Measurements from ENCODE around the gene SUCLG1.

SUCLG1 gene

GRCh38 chr2:84459018-84459943, at the start of gene SUCLG1:
SUCLG1 (minus strand) TSS chr2:84459280; CDS start chr2:84459269, 11 bp downstream.
- H3K9ac ChIP-seq (ENCODE audit: low read depth, low read length) = peak within 1 kb of the TSS; percentile 57
- H3K9me3 ChIP-seq (ENCODE audit: control insufficient read depth, insufficient read depth, low read length) = no peaks in the 10 kb centered on the region; the same call in 1 of the 2 replicates
- no peaks in the 10 kb centered on the region; the same call in 1 of the 2 replicates for H3K36me3 ChIP-seq (ENCODE audit: insufficient read depth, low read length)
- 0 out of 2 replicates have a peak, but pooled peaks cover 3% of the 10 kb centered on the region for H3K4me1 ChIP-seq (ENCODE audit: insufficient read depth, low read length)

DNA sequence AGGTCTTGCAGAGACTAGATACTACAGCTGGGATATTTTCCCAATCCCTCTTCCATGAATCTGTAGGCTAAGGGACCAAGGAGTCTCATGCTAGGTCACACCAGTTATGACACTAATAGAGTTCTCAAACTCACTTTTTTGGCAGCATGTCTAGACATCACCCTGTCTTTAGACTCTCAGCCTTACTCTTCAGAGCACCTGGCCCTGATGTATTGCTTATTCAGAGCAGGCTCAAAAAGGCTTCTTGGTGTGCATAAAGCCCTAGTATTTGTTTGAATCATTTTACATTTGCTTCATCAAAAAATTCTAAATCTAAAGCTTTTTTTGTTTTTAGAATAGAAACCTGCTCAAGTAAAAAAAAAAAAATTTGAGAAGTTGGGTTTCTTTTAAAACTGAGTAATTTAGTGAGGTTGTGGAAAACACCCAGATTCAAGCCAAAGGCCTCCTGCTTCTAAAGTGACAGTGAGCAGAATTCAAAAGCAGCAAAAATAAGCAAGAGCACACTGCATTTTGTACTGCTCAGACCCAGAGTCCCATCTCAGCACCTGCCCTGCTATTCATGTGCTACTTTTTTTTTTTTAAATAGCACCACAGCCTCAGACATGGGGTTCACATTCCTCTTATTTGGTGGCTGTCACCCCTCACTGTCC, 39.2 kb upstream of the SUCLG1 start:
- H3K36me3 ChIP-seq (ENCODE audit: insufficient read depth, low read length) = no peaks in the 10 kb centered on the region
- H3K4me1 ChIP-seq (ENCODE audit: insufficient read depth, low read length) = no peaks in the 10 kb centered on the region
- no peak overlapping the region for H3K9ac ChIP-seq (ENCODE audit: low read depth, low read length)
- no peaks in the 10 kb centered on the region for H3K9me3 ChIP-seq (ENCODE audit: control insufficient read depth, insufficient read depth, low read length)

DNA sequence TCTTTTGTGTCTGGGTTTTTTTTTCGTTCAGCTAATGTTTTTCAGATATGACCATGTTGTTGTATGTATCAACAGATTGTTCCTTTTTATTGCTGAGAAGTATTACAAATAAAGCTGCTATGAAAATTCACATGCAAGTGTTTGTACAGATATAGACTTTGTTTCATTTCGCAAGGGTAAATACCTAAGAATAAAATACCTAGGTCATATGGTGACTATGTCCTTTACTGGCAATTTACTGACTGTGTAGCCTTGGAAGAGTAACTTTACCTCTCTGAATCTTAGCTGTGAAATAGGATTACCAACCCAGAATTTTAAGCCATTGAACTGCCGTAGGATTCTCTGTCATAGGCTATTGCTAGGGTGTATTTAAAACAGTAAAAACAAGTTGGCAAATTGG, 38.2 kb upstream of the SUCLG1 start:
- no peaks in the 10 kb centered on the region for H3K9me3 ChIP-seq (ENCODE audit: control insufficient read depth, insufficient read depth, low read length)
- no peaks in the 10 kb centered on the region for H3K36me3 ChIP-seq (ENCODE audit: insufficient read depth, low read length)
- no peaks in the 10 kb centered on the region for H3K4me1 ChIP-seq (ENCODE audit: insufficient read depth, low read length)
- H3K9ac ChIP-seq (ENCODE audit: low read depth, low read length) = no peak overlapping the region

- H3K9ac ChIP-seq (ENCODE audit: low read depth, low read length) = no peak overlapping the region
- no peaks in the 10 kb centered on the region for H3K36me3 ChIP-seq (ENCODE audit: insufficient read depth, low read length)
- H3K9me3 ChIP-seq (ENCODE audit: control insufficient read depth, insufficient read depth, low read length) = no peaks in the 10 kb centered on the region
- H3K4me1 ChIP-seq (ENCODE audit: insufficient read depth, low read length) = no peaks in the 10 kb centered on the region
Measured at GRCh38 chr2:84496386-84496785, 37.3 kb upstream of the SUCLG1 start.

GRCh38 chr2:84495539-84496146, 36.6 kb upstream of the SUCLG1 start:
- Histone ChIP-seq H3K9me3 (ENCODE audit: control insufficient read depth, insufficient read depth, low read length) (no peaks in the 10 kb centered on the region), H3K9ac (ENCODE audit: low read depth, low read length) (no peak overlapping the region), H3K36me3 (ENCODE audit: insufficient read depth, low read length) (no peaks in the 10 kb centered on the region), H3K4me1 (ENCODE audit: insufficient read depth, low read length) (no peaks in the 10 kb centered on the region)

GRCh38 chr2:84494070-84494469, 35.0 kb upstream of the SUCLG1 start:
- H3K9me3 ChIP-seq (ENCODE audit: control insufficient read depth, insufficient read depth, low read length) = no peaks in the 10 kb centered on the region
- no peaks in the 10 kb centered on the region for H3K4me1 ChIP-seq (ENCODE audit: insufficient read depth, low read length)
- no peaks in the 10 kb centered on the region for H3K36me3 ChIP-seq (ENCODE audit: insufficient read depth, low read length)
- no peak overlapping the region for H3K9ac ChIP-seq (ENCODE audit: low read depth, low read length)

GRCh38 chr2:84493514-84493913, 34.4 kb upstream of the SUCLG1 start:
- Histone ChIP-seq H3K9ac (ENCODE audit: low read depth, low read length) (no peak overlapping the region), H3K4me1 (ENCODE audit: insufficient read depth, low read length) (no peaks in the 10 kb centered on the region), H3K9me3 (ENCODE audit: control insufficient read depth, insufficient read depth, low read length) (no peaks in the 10 kb centered on the region), H3K36me3 (ENCODE audit: insufficient read depth, low read length) (no peaks in the 10 kb centered on the region)

DNA sequence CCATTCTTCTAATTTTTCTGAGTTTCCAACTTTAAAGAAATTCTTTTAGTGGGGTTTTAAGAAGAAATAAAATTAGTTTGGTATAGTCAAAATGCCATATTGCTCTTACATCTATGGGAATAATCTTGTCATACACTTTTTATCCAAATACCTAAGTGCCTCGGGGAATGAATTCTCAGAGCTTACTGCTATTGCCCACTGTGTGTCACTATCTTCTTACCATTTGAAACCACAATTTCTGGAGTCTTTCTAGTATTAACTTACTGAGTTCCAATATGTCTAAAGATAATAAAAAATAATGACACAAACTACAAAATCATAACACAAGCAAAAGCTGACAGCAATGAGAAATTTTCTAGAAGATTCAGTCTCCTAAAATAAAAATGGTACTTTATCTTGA, 33.5 kb upstream of the SUCLG1 start:
- H3K4me1 ChIP-seq (ENCODE audit: insufficient read depth, low read length) = no peaks in the 10 kb centered on the region
- no peaks in the 10 kb centered on the region for H3K36me3 ChIP-seq (ENCODE audit: insufficient read depth, low read length)

GRCh38 chr2:84491741-84492140, 32.7 kb upstream of the SUCLG1 start:
- Histone ChIP-seq H3K36me3 (ENCODE audit: insufficient read depth, low read length) (no peaks in the 10 kb centered on the region), H3K4me1 (ENCODE audit: insufficient read depth, low read length) (no peaks in the 10 kb centered on the region), H3K9ac (ENCODE audit: low read depth, low read length) (no peak overlapping the region), H3K9me3 (ENCODE audit: control insufficient read depth, insufficient read depth, low read length) (no peaks in the 10 kb centered on the region)

More for the DNA sequence above, 33.5 kb upstream of the SUCLG1 start:
- H3K9me3 ChIP-seq (ENCODE audit: control insufficient read depth, insufficient read depth, low read length) = no peaks in the 10 kb centered on the region
- no peak overlapping the region for H3K9ac ChIP-seq (ENCODE audit: low read depth, low read length)

GRCh38 chr2:84491256-84491655, 32.2 kb upstream of the SUCLG1 start:
- no peaks in the 10 kb centered on the region for H3K9me3 ChIP-seq (ENCODE audit: control insufficient read depth, insufficient read depth, low read length)
- no peaks in the 10 kb centered on the region for H3K4me1 ChIP-seq (ENCODE audit: insufficient read depth, low read length)
- H3K9ac ChIP-seq (ENCODE audit: low read depth, low read length) = no peak overlapping the region
- H3K36me3 ChIP-seq (ENCODE audit: insufficient read depth, low read length) = no peaks in the 10 kb centered on the region

- no peaks in the 10 kb centered on the region for H3K4me1 ChIP-seq (ENCODE audit: insufficient read depth, low read length)
- H3K9me3 ChIP-seq (ENCODE audit: control insufficient read depth, insufficient read depth, low read length) = no peaks in the 10 kb centered on the region
- H3K9ac ChIP-seq (ENCODE audit: low read depth, low read length) = no peak overlapping the region
- H3K36me3 ChIP-seq (ENCODE audit: insufficient read depth, low read length) = no peaks in the 10 kb centered on the region
Measured at GRCh38 chr2:84487298-84487996, 28.4 kb upstream of the SUCLG1 start.

DNA sequence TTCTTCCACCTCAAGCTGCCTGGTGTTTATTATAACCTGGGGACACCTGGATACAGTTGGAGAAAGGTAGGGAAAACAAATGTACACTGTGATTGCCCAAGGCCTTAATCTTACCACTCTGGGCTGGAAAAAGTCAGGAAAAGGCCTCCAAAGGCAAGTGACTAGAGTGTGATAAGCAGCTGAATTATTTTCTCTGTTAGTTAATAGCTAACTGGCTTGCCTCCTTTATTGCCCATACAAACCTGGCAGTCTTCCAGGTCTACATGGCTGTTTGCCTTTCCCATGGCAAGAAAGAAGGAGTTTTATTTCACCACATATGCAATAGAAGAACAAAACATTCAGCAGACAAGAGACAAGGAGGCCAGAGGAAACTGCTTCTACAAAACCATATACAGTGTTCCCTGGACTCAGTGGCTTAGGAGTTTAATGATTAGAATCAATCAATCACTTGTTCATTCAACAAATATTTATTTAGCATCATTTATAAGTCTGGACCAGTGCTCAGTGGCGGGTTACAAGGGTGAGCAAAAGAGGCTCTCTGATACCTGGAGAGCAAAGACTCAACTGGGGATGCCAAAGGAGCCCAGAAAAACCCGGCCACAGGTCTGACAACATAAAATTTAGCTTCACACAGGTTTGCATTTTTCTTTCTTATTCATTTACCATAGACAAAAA, 27.5 kb upstream of the SUCLG1 start:
- H3K9ac ChIP-seq (ENCODE audit: low read depth, low read length) = no peak overlapping the region
- H3K36me3 ChIP-seq (ENCODE audit: insufficient read depth, low read length) = no peaks in the 10 kb centered on the region
- H3K4me1 ChIP-seq (ENCODE audit: insufficient read depth, low read length) = no peaks in the 10 kb centered on the region
- H3K9me3 ChIP-seq (ENCODE audit: control insufficient read depth, insufficient read depth, low read length) = no peaks in the 10 kb centered on the region

DNA sequence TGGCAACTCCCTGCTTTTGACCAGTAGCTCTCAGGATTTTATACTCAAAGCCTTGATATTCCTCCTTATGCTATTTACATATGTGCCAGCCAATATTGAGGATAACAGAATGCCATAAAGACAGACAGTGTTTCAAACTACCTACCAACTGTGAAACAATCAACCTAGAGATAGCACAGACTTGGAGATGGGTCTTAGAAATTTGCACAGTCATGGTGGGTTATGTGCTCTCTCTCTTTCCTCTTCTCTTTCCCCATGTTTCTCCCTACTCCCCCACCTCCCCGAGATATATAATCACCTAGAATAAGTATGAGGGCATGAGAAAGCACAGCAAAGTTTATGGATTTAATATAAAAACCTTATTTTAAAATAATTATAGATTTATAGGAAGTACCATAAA, 24.2 kb upstream of the SUCLG1 start:
- Histone ChIP-seq H3K4me1 (ENCODE audit: insufficient read depth, low read length) (no peaks in the 10 kb centered on the region), H3K9me3 (ENCODE audit: control insufficient read depth, insufficient read depth, low read length) (0 out of 2 replicates have a peak, but pooled peaks cover 2% of the 10 kb centered on the region), H3K36me3 (ENCODE audit: insufficient read depth, low read length) (no peaks in the 10 kb centered on the region), H3K9ac (ENCODE audit: low read depth, low read length) (no peak overlapping the region)

DNA sequence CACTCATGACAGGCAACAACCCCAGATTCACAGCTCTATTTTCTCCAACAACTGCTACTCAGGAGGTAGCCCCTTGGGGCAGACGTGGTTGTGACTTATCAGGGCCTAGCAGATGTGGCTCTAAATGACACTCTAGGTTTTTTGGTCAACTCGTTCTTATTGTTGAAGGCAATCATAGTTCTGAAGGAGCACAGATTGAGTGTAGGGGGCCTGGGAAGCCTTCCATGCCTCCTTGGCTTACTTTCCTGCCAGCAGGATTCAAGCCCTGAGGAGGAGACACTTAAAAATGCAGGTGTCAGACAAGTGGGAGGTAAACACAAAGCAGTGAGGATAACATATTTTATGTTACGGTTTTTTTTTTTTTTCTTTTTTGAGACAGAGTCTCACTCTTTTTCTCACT, 23.5 kb upstream of the SUCLG1 start:
- Histone ChIP-seq H3K36me3 (ENCODE audit: insufficient read depth, low read length) (no peaks in the 10 kb centered on the region), H3K9me3 (ENCODE audit: control insufficient read depth, insufficient read depth, low read length) (peaks cover 7% of the 10 kb centered on the region; the same call in 1 of the 2 replicates), H3K9ac (ENCODE audit: low read depth, low read length) (no peak overlapping the region), H3K4me1 (ENCODE audit: insufficient read depth, low read length) (no peaks in the 10 kb centered on the region)
